Endothelial cell (in vitro differentiated cells): ENCODE data around the gene MYLIP. TPM values are rescaled to one million over a fixed set of nuclear protein-coding genes. Genes with fewer than 3 reads are reported as not detected.

Experiments used
- DNase-seq: peaks from one replicate; pipeline ENCODE4 v3.0.0; 2021; ENCODE audit warnings: low spot score
- H3K27ac Mint-ChIP-seq: one replicate; pipeline ENCODE4 v1.8.0; 2021; ENCODE audit warnings: mixed read lengths, inconsistent platforms; ENCODE audit not compliant: unreplicated experiment
- H3K27me3 Mint-ChIP-seq: one replicate; pipeline ENCODE4 v1.8.0; 2021; ENCODE audit warnings: mild to moderate bottlenecking, moderate library complexity, mixed read lengths, inconsistent platforms; ENCODE audit not compliant: unreplicated experiment
- H3K36me3 Mint-ChIP-seq: one replicate; pipeline ENCODE4 v1.8.0; 2021; ENCODE audit warnings: mild to moderate bottlenecking, low read depth, mixed read lengths, inconsistent platforms; ENCODE audit not compliant: unreplicated experiment
- H3K4me1 Mint-ChIP-seq: one replicate; pipeline ENCODE4 v1.8.0; 2021; ENCODE audit warnings: mild to moderate bottlenecking, mixed read lengths, inconsistent platforms; ENCODE audit not compliant: unreplicated experiment
- H3K4me3 Mint-ChIP-seq: one replicate; pipeline ENCODE4 v1.8.0; 2021; ENCODE audit warnings: mild to moderate bottlenecking, mixed read lengths, inconsistent platforms; ENCODE audit not compliant: unreplicated experiment
- H3K9me3 Mint-ChIP-seq: one replicate; pipeline ENCODE4 v1.8.0; 2021; ENCODE audit warnings: mixed read lengths, inconsistent platforms; ENCODE audit not compliant: unreplicated experiment
- total RNA-seq: library from RNA; stranded (reverse); fragmentation: NEBNext Ultra II Directional; extraction: Animal tissue kit (Norgen Biotek cat#: 25700); gene quantifications from one replicate; pipeline ENCODE4 v1.2.1, GENCODE V29; 2021; ENCODE audit not compliant: unreplicated experiment
- TF ChIP-seq, protein P1 (sequence below): fragments of 200-600 bp; sonication (generic); IDR thresholded peaks from one replicate; pipeline ENCODE4 v1.5.0; 2021; ENCODE audit warnings: antibody characterized with exemption; ENCODE audit not compliant: unreplicated experiment

The MYLIP gene
- total RNA-seq, 1 donor from 2014 or later: 30.1 TPM

DNA sequence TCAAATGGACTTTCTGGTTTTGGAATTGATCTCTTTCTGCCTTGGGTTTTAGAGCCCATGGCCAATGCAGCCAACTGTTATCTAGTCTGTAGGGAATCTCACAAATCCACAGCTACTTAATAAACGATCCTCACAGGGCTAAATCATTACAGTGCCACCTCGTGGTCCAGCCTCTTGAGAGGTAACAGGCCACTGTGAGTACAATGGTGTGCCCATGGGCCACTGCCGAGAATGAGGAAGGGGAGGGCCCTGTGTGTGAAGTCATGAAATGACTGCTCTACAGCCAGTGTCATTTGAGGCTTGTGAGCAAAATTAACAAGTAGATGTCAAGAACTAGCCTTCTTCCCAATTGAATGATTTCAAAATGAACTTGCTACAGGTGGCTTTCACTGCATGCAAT, 55.2 kb downstream of the MYLIP start:
- H3K27ac Mint-ChIP-seq: no peak overlapping the region
- no peak overlapping the region for H3K4me3 Mint-ChIP-seq
- no peaks in the 10 kb centered on the region for H3K4me1 Mint-ChIP-seq
- no peaks in the 10 kb centered on the region for H3K36me3 Mint-ChIP-seq
- TF ChIP-seq, protein P1, sequence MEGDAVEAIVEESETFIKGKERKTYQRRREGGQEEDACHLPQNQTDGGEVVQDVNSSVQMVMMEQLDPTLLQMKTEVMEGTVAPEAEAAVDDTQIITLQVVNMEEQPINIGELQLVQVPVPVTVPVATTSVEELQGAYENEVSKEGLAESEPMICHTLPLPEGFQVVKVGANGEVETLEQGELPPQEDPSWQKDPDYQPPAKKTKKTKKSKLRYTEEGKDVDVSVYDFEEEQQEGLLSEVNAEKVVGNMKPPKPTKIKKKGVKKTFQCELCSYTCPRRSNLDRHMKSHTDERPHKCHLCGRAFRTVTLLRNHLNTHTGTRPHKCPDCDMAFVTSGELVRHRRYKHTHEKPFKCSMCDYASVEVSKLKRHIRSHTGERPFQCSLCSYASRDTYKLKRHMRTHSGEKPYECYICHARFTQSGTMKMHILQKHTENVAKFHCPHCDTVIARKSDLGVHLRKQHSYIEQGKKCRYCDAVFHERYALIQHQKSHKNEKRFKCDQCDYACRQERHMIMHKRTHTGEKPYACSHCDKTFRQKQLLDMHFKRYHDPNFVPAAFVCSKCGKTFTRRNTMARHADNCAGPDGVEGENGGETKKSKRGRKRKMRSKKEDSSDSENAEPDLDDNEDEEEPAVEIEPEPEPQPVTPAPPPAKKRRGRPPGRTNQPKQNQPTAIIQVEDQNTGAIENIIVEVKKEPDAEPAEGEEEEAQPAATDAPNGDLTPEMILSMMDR: no peak
- peaks cover 5% of the 10 kb centered on the region for H3K27me3 Mint-ChIP-seq
- no peak for DNase-seq
- H3K9me3 Mint-ChIP-seq: no peaks in the 10 kb centered on the region

DNA sequence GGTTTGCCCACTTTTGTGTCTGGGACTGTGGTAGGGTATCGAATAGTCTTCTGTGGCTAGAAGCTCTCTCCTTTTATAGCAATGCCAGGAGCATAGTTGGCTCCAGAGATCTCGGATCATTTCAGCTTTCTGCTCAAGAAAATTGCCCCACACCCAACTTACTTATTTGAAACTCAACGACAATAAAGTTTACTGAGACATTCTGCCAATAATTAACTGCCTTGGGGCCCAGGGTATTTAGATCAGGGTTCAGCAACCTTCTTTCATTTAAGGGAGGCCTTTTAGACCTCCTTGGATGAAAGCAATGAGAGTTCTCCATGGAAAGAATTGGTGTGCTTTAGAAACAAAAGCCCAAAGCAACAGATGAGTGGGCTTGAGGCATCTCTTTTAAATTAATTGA, 55.7 kb downstream of the MYLIP start:
- Mint-ChIP-seq H3K27me3 (peaks cover 5% of the 10 kb centered on the region), H3K4me3 (no peak overlapping the region), H3K36me3 (no peaks in the 10 kb centered on the region), H3K4me1 (no peaks in the 10 kb centered on the region), H3K27ac (no peak overlapping the region), H3K9me3 (no peaks in the 10 kb centered on the region)
- no peak for DNase-seq
- TF ChIP-seq, protein P1: no peak

DNA sequence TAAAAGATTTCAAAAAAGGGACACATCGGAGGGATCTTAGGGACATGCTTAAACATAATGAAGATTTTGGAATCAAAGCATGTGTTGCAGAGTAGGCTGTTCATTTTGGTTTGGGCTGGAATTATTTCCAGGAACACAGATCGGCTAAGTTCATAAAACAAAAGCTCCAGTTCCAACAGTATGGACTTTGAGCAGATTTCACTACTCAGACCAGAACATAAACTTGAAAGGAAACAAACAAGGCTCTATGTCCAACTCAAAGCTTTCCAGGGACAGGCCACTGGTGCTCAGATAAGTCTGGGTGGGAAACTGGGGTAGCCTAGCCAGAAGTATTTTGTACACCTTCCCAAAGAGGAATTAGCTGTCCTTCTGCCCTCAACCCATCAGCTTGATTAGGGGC, 58.3 kb downstream of the MYLIP start:
- H3K27me3 Mint-ChIP-seq: peaks cover 3% of the 10 kb centered on the region
- H3K4me1 Mint-ChIP-seq: no peaks in the 10 kb centered on the region
- no peak overlapping the region for H3K27ac Mint-ChIP-seq
- TF ChIP-seq, protein P1: no peak
- H3K36me3 Mint-ChIP-seq: no peaks in the 10 kb centered on the region
- DNase-seq: no peak
- H3K9me3 Mint-ChIP-seq: no peaks in the 10 kb centered on the region
- no peak overlapping the region for H3K4me3 Mint-ChIP-seq

DNA sequence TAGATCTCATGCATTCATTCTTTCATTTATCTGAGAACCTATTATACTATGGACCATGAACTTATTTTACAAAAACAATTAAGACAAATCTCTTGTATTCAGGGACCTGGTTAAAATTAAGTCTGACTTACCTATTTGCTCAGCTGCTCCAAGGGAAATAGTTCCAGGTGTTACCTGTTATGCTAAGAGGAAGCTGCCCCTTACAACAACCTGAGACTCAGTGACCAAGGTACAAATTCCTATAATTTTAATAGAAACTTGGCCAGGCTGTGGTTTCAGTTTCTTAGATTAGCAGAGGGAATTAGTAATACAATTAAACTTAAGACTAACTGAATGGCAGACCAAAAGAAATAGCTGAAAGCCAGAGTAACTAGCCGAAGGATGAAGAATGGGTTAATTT, 61.3 kb downstream of the MYLIP start:
- Mint-ChIP-seq H3K4me1 (no peaks in the 10 kb centered on the region), H3K27ac (no peak overlapping the region), H3K4me3 (no peak overlapping the region), H3K27me3 (no peaks in the 10 kb centered on the region), H3K9me3 (no peaks in the 10 kb centered on the region), H3K36me3 (no peaks in the 10 kb centered on the region)
- no peak for DNase-seq
- TF ChIP-seq, protein P1: no peak

DNA sequence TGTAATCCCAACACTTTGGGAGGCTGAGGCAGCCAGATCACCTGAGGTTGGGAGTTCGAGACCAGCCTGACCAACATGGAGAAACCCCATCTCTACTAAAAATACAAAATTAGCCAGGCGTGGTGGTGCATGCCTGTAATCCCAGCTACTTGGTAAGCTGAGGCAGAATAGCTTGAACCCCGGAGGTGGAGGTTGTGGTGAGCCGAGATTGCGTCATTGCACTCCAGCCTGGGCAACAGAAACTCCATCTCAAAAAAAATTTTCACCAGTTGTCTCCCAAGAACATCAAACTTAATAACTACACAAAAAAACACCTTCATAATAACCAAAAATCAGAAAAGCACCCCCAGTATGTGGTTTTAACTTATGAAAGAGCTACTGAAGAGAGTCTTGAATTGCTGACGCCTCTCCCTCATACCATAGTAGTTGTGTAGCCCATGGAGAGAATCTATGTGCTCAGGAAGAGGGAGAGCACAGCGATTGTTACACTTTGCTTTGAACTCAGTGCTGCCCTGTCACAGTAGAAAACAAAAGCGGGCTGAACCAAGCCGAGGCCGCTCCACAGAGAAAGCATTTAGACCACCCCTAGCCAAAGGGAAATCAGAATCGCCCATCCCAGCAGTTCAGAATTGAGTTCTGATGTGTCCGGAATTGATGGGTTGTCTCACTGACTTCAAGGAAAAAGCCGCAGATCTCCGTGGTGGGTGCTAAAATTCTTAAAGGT, 67.5 kb downstream of the MYLIP start:
- H3K27me3 Mint-ChIP-seq: peaks cover 5% of the 10 kb centered on the region
- TF ChIP-seq, protein P1: no peak
- no peak for DNase-seq
- H3K36me3 Mint-ChIP-seq: no peaks in the 10 kb centered on the region
- no peaks in the 10 kb centered on the region for H3K4me1 Mint-ChIP-seq
- no peak overlapping the region for H3K27ac Mint-ChIP-seq
- H3K4me3 Mint-ChIP-seq: no peak overlapping the region
- no peaks in the 10 kb centered on the region for H3K9me3 Mint-ChIP-seq
